NCI-H510A treated with DMSO at 0.1 percent for 48 hours (cell line): ENCODE data around the gene ADAMTS17.

ENCODE experiments used
- DNase-seq: peaks from one replicate; lab custom pipeline; 2025; lab: John Stamatoyannopoulos, UW

The ADAMTS17 gene

DNA sequence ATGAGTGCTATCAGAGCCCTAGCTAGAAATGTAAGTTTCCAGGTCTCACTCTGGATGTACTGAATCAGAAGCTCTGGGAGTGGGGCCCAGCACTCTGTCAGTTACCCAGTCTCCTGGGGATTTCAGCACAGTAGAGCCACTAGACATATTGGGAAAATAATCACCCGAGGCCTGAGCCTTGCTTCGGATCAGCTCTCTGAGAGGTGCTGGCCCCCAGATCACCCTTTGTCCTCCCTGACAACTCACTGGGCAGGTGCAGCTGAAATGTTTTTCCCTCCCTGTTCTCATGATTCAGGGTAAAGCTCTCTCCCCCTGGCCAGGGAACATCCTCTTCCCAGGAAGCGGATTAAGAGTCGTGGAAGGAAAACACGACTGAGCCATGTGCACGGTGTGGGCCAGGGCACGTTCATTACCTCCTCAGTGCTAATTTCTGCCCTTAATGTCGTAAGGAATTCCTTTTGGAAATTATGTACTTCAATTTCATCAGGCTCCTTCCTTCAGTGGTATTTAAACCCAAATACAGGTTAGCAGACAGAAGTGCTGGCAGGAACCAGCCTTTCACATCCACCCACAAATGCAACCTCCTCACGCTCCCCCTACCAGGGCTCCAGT lies 311.8 kb downstream of the ADAMTS17 start:
- no peak for DNase-seq

DNA sequence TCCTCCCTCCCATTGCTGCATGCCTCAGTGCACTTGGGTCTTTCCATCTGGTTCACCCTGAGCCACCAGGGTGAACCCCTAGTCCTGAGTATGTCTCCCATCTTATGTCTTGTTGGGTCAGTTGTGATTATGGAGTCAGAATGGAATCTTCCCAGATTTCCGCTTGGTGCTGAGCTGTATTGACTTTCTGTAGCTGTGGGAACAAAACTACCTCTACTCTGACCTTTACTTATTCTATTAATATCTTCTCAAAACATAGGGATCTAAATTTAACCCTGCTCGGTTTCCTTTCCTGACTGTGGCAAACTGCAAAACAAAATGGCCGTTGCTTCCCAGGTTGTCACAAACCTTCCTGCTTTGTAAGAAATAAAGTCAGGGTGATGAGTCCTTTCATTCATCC lies 312.7 kb downstream of the ADAMTS17 start:
- no peak for DNase-seq

GRCh38 chr15:100026041-100026440 lies 315.7 kb downstream of the ADAMTS17 start:
- DNase-seq, result no peak

DNA sequence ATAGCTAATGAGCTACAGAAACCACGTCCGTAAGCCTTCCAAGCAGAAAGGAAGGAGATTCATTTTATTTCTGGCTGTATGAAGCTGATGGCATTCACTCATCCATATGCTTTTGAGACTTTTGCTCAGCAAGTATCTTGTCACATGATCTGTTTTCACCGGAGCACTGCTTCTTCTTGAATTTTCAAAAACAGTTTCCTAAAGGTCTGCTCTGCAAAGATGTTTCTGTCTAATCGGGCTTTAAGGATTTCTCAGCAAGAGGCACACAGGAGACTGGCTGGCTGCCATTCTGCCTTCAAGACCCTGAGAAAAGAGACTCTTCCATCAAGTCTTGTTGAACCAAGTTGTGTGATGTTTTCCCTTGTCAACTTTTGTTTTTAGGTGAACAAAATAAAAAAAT lies 319.0 kb downstream of the ADAMTS17 start:
- no peak for DNase-seq

GRCh38 chr15:100022391-100022790 lies 319.4 kb downstream of the ADAMTS17 start:
- DNase-seq, result no peak

DNA sequence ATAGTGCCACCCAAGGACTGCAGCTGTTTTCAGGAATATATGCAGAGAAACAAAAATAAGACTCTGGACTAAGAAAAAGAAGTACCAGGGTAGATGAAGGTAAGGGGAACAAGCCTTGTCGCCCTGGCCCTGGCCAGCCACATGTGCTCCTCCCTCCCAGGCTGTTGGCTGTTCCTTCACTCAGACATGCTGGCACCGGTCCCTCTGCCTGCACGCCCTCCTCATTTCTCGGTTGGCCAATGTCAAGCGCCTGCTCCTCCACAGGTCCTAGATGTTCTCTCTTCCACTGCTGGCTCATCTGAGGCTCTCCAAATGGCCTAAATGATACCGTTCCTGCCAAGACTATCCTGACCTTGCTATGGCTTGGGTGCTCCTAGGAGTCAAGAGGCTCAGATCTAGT lies 320.1 kb downstream of the ADAMTS17 start:
- no peak for DNase-seq

GRCh38 chr15:100020614-100021013 lies 321.2 kb downstream of the ADAMTS17 start:
- no peak for DNase-seq

GRCh38 chr15:100020189-100020588 lies 321.6 kb downstream of the ADAMTS17 start:
- DNase-seq, result no peak

GRCh38 chr15:100019601-100020000 lies 322.2 kb downstream of the ADAMTS17 start:
- no peak for DNase-seq

DNA sequence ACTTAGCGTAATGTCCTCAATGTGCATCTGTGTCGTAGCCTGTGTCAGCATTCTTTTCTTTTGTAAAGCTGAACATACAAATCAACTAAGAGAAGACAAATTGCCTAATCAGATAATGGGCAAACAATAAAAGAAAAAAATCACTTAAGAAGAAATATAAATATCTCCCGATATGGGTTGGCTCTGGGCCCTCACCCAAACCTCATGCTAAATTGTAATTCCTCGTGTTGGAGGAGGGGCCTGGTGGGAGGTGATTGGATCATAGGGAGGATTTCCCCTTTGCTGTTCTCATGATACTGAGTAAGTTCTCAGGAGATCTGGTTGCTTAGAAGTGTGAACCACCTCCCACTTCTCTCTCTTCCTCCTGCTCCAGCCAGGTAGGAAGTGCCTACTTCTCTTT lies 323.6 kb downstream of the ADAMTS17 start:
- no peak for DNase-seq

- DNase-seq, result no peak
These were observed 324.6 kb downstream of the ADAMTS17 start for GRCh38 chr15:100017140-100017539.

DNA sequence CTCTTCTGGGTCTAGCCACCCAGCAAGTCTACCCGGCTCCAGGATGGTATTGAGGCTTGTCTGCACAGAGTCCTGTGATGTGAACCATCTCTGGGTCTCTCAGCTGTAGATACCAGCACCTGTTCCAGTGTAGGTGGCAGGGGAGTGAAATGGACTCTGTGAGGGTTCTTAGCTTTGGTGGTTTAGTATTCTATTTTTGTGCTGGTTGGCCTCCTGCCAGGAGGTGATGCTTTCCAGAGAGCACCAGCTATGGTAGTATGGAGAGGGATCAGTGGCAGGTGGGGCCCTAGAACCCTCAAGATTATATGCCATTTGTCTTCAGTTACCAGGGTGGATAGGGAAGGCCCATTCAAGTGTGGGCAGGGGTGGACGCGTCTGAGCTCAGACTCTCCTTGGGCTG lies 325.1 kb downstream of the ADAMTS17 start:
- DNase-seq, result no peak

- DNase-seq, result no peak
These were observed 330.5 kb downstream of the ADAMTS17 start for GRCh38 chr15:100011235-100011634.

GRCh38 chr15:100009372-100009771 lies 332.4 kb downstream of the ADAMTS17 start:
- DNase-seq, result no peak

DNA sequence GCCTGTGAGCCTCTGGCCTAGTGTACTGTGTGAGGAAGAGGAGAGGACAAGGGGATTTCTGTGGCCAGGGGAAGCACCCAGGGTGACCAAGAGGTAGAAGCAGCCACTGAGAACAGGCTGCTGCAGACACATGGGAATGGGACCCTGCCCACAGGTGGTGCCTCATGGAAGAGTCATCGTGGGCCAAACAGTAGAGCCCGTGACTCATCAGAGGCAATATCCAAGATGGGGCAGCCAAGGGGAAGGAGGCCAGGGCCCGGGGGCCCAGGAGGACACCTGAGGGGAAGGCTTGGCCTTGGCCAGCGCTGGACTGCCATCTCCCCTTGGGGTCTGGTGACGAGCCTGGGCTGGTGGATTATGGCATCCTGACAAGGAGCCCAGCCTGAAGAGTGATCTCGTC lies 333.5 kb downstream of the ADAMTS17 start:
- no peak for DNase-seq

DNA sequence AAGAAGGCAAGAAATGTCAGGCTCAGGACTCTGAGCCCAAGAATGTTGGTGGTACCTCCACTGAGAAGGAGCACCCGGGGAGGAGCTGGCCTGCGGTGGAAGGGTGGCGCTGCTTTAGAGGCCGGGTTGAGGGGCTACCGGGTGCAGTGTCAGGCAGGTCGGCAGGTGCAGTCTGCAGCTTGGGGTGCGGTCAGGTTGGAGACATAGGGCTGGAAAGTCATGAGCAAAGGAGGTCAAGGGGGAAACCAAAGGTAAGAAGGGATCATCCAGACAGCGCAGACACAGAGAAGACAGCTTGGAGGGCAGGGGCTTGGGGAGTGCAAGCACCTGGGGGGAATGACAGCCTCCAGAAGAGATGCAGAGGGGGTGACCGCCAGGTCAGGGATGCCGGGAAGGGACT lies 334.2 kb downstream of the ADAMTS17 start:
- no peak for DNase-seq

- no peak for DNase-seq
These were observed 336.1 kb downstream of the ADAMTS17 start for GRCh38 chr15:100005715-100006114.

DNA sequence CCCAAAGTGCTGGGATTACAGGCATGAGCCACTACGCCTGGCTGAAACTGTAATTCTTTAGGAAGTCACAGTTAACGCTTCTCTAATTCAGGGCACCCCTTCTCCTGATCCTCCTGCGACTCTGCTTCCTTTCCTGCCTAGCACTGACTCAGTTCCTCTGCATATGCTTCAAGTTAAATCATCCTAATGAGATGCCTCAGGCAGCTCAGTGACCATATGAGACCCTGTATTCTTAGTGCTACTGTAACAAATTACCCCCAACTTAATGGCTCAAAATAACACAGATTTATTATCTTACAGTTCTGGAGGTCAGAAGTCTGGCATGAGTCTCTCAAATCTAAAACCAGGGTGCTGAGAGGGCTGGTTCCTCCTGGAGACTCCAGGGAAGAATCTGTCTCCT lies 336.8 kb downstream of the ADAMTS17 start:
- DNase-seq, result no peak

DNA sequence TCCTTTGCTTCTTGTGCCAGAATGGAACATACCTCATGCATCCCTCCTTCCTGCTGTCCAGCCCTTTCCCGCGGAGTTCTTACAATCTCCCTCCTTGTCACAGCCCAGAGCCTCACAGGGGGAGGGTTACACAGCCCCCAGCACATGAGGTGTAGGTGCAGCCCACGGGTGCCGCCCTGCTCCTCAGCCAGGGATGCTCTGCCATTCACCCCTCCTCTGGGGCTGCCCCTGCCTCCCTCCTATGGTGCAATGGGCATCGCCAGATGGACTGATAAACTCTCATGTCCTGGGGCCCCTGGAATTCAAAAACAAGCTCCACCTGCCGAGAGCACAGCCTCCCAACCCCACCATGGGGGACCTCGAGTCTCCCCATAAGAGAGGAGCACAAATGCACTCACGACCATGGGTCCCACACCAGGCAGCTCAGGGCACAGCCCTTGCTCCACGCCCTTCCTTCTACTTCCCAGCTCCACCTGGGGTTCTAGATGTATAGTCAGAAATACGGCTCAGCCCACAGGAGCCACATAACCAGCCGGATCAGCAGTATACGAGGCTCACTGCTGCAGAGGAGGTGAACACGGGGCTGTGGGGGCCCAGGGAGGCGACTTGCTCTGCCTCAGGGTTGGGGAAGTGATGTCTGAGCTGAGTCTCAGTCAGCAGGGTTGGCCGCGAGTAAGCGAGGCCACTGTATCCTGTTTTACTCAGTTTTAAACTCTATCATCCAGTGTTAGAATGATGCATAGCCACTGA lies 338.8 kb downstream of the ADAMTS17 start:
- no peak for DNase-seq

- no peak for DNase-seq
These were observed 339.6 kb downstream of the ADAMTS17 start for GRCh38 chr15:100002086-100002620.

DNA sequence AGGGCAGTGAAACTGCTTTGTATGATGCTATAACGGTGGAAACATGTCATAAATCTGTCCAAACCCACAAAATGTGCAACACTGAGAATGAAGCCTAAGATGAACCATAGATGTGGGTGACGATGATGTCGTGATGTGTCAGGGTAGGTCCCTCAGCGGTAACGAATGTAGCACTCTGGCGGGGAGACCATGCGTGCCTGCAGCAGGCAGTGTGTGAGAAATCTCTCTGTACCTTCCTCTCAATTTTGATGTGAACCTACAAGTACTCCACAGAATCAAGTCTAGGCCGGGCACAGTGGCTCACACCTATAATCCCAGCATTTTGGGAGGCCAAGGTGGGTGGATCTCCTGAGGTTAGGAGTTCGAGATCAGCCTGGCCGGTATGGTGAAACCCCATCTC lies 340.4 kb downstream of the ADAMTS17 start:
- DNase-seq, result no peak

DNA sequence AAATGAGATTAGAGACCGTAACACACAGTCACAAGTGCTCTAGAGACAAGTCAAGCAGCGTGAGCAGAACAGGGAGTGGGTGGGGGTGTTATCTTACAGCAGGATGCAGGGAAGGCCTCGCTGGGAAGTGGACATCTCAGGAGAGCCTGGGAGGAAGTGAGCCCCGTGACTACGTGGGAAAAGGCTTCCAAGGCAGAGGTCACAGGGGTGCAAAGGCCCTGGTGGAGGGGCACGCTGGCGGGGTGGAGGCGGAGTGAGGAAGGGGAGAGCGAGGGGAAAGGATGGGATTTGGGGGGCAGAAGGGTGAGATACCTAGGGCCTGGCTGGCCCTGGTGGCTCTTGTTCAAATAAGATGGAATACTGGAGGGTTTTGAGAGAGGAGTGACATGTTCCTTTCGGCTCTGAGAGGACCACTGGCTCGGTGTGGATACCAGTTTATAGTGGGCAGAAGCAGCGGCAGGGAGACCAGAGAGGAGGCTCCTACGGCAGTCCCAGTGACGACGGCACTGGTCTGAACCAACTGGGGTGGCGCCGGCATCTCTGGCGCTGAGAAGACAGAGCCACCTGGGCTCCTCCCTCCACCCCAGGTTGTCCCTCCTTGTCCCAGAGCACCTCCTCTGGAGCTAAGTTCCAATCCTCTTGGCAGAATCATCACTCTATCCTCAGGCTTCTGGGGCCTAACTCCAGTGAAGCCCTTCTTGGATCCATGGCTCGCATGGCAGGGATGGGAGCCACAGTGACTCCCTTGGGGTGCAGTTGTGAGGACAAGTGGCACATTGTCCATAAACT lies 342.3 kb downstream of the ADAMTS17 start:
- DNase-seq, result no peak

DNA sequence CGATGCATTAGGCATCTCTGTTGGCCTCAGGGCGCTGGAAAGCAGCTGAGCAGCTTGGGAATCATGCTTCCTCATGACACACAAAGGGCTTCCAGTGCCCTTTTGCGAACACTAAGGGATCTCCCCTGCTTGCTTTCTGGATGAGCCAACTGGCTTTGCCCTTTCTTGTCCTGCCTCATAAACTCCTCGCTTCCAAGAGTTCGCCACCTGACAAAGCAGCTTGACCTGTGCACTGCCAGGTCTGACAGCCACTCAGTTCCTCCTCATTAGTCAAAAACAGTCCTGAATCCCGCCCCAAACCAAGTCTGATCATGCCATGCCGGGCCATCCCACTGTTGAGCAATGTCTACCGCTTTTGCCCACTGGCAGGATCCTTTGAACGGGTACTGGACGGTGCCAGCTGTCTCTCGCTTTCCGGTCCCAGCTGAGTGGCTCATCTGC lies 343.1 kb downstream of the ADAMTS17 start:
- DNase-seq, result no peak
